Right lobe of liver (tissue), 4 donors: ENCODE results near the gene MPV17.

Source experiments
- POLR2A ChIP-seq: fragments of 450-650 bp; IDR thresholded peaks from one replicate; pipeline ENCODE4 v1.6.1; 2017; ENCODE audit warnings: antibody characterized with exemption, mild to moderate bottlenecking
- TF ChIP-seq, protein P1 (sequence below), 4 donors: fragments of 200-600 bp in 3 of 4; fragments of 450-650 bp in 1 of 4; IDR thresholded peaks; one replicate each; pipeline versions ENCODE4 v1.5.1 to v1.8.0; 2016 to 2022; ENCODE audit warnings: antibody characterized with exemption in 4 of 4, mild to moderate bottlenecking in 2 of 4
- donor health status: DM: no; HTN: no; CAD: no.
- donor health status: DM: no; HTN: no; CAD: no.
- donor health status: DM: no; HTN: yes; CAD: no.

DNA sequence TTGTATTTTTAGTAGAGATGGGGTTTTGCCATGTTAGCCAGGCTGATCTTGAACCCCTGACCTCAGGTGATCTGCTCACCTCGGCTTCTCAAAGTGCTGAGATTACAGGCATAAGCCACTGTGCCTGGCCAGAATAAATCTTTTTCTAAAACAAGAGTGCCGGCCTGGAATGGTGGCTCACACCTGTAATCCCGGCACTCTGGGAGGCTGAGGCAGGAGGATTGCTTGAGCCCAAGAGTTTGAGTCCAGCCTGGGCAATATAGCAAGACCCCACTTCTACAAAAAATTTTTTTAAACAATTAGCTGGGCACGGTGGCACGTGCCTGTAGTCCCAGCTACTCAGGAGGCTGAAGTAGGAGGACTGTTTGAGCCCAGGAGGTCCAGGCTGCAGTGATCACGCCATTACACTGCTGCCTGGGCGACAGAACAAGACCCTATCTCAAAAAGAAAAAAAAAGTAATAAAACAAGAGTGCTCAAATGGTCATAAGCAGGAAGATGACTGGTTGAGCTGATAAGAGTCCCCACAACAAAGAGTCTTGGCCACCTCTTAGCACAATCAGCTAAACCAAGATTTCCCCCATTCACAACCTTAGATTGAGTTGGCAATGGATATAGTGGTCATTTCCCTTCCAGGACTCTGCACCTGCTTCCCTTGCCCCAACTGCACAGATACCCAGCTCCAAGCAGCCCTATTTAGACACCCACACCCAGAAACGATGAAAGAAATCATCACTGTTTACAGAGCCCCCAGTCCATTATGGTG lies 8.8 kb downstream of the MPV17 start:
- TF ChIP-seq, protein P1, sequence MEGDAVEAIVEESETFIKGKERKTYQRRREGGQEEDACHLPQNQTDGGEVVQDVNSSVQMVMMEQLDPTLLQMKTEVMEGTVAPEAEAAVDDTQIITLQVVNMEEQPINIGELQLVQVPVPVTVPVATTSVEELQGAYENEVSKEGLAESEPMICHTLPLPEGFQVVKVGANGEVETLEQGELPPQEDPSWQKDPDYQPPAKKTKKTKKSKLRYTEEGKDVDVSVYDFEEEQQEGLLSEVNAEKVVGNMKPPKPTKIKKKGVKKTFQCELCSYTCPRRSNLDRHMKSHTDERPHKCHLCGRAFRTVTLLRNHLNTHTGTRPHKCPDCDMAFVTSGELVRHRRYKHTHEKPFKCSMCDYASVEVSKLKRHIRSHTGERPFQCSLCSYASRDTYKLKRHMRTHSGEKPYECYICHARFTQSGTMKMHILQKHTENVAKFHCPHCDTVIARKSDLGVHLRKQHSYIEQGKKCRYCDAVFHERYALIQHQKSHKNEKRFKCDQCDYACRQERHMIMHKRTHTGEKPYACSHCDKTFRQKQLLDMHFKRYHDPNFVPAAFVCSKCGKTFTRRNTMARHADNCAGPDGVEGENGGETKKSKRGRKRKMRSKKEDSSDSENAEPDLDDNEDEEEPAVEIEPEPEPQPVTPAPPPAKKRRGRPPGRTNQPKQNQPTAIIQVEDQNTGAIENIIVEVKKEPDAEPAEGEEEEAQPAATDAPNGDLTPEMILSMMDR (IDR thresholded peaks at IDR 0.05): no peak
- no peak for TF ChIP-seq POLR2A
